ENCODE results near the gene MYO9B.

GRCh38 chr19:17035842-17036424 is 39.6 kb upstream of the MYO9B start:
- TF ChIP-seq, protein P1, sequence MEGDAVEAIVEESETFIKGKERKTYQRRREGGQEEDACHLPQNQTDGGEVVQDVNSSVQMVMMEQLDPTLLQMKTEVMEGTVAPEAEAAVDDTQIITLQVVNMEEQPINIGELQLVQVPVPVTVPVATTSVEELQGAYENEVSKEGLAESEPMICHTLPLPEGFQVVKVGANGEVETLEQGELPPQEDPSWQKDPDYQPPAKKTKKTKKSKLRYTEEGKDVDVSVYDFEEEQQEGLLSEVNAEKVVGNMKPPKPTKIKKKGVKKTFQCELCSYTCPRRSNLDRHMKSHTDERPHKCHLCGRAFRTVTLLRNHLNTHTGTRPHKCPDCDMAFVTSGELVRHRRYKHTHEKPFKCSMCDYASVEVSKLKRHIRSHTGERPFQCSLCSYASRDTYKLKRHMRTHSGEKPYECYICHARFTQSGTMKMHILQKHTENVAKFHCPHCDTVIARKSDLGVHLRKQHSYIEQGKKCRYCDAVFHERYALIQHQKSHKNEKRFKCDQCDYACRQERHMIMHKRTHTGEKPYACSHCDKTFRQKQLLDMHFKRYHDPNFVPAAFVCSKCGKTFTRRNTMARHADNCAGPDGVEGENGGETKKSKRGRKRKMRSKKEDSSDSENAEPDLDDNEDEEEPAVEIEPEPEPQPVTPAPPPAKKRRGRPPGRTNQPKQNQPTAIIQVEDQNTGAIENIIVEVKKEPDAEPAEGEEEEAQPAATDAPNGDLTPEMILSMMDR (conservative IDR thresholded peaks at IDR 0.05): no peak
- TF ChIP-seq EZH2 (IDR thresholded peaks at IDR 0.05; ENCODE audit: low read depth): no peak

Data from PC-9 (cell line).